AG10803 (cell line): Measurements from ENCODE around the gene DIPK1A.

Source experiments
- DNase-seq: peaks from one replicate; pipeline ENCODE4 v3.0.0; 2010; ENCODE audit warnings: low read depth
- H3K4me3 ChIP-seq: 2 replicates; pipeline ENCODE4 v1.5.1; 2011; ENCODE audit warnings: mild to moderate bottlenecking, low read length, control low read depth
- CTCF ChIP-seq: conservative IDR thresholded peaks from 2 replicates; pipeline ENCODE4 v1.5.1; 2011; ENCODE audit warnings: mild to moderate bottlenecking, low read length, control low read depth, inconsistent platforms

The DIPK1A gene

GRCh38 chr1:92851729-92852128 lies 109.5 kb downstream of the DIPK1A start:
- H3K4me3 ChIP-seq: no peak overlapping the region
- DNase-seq: no peak
- TF ChIP-seq CTCF: no peak

GRCh38 chr1:92850019-92850418 lies 111.2 kb downstream of the DIPK1A start:
- TF ChIP-seq CTCF: no peak
- H3K4me3 ChIP-seq: no peak overlapping the region
- no peak for DNase-seq

- DNase-seq: no peak
- TF ChIP-seq CTCF: no peak
- H3K4me3 ChIP-seq: no peak overlapping the region
Measured at GRCh38 chr1:92848201-92848600, 113.1 kb downstream of the DIPK1A start.

GRCh38 chr1:92845908-92846307 lies 115.4 kb downstream of the DIPK1A start:
- no peak overlapping the region for H3K4me3 ChIP-seq
- no peak for TF ChIP-seq CTCF
- DNase-seq: no peak

GRCh38 chr1:92844439-92844838 lies 116.8 kb downstream of the DIPK1A start:
- no peak for TF ChIP-seq CTCF
- no peak overlapping the region for H3K4me3 ChIP-seq

GRCh38 chr1:92843429-92844352 lies 117.6 kb downstream of the DIPK1A start:
- H3K4me3 ChIP-seq: no peak overlapping the region
- DNase-seq: no peak
- no peak for TF ChIP-seq CTCF

More at GRCh38 chr1:92844439-92844838, 116.8 kb downstream of the DIPK1A start:
- no peak for DNase-seq

GRCh38 chr1:92843046-92843423 lies 118.2 kb downstream of the DIPK1A start:
- DNase-seq: no peak
- no peak overlapping the region for H3K4me3 ChIP-seq
- no peak for TF ChIP-seq CTCF
